Cardiac fibroblast (primary cell): ENCODE data around the gene OVAAL.
A peak's percentile ranks its signal among the peaks of the same experiment; 100 is the strongest.

Experiments used
- DNase-seq, 2 donors: peaks; one replicate each; pipeline versions ENCODE4 v3.0.0 to v3.0.0-alpha.2; 2010; ENCODE audit warnings: low read depth in 2 of 2
- H3K4me3 ChIP-seq, 2 donors: replicated peaks in 1 of 2; 1 replicate in 1 of 2; 2 replicates in 1 of 2; pipeline ENCODE4 v1.5.1; 2011; ENCODE audit warnings: low read depth in 2 of 2, low read length in 2 of 2, mild to moderate bottlenecking in 2 of 2, moderate library complexity in 1 of 2
- TF ChIP-seq, protein P1 (sequence below): IDR thresholded peaks from one replicate; pipeline ENCODE4 v1.5.1; 2011; ENCODE audit warnings: low read depth, mild to moderate bottlenecking, low read length, inconsistent platforms

OVAAL gene

DNA sequence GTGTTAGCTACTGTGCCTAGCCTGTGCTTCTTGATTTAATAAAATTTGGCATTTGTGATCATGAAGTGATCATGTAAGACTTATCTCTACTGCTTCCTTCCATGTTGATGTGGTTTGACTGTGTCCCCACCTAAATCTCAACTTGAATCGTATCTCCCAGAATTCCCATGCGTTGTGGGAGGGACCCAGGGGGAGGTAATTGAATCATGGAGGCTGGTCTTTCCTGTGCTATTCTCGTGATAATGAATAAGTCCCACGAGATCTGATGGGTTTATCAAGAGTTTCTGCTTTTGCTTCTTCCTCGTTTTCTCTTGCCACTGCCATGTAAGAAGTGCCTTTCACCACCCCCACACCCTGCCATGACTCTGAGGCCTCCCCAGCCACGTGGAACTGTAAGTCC lies at the start of gene OVAAL:
TSS of gene OVAAL (plus strand) at position 301 of the 400 bp plus-strand sequence.
- H3K4me3 ChIP-seq: no peak within 1 kb of the TSS
- TF ChIP-seq, protein P1, sequence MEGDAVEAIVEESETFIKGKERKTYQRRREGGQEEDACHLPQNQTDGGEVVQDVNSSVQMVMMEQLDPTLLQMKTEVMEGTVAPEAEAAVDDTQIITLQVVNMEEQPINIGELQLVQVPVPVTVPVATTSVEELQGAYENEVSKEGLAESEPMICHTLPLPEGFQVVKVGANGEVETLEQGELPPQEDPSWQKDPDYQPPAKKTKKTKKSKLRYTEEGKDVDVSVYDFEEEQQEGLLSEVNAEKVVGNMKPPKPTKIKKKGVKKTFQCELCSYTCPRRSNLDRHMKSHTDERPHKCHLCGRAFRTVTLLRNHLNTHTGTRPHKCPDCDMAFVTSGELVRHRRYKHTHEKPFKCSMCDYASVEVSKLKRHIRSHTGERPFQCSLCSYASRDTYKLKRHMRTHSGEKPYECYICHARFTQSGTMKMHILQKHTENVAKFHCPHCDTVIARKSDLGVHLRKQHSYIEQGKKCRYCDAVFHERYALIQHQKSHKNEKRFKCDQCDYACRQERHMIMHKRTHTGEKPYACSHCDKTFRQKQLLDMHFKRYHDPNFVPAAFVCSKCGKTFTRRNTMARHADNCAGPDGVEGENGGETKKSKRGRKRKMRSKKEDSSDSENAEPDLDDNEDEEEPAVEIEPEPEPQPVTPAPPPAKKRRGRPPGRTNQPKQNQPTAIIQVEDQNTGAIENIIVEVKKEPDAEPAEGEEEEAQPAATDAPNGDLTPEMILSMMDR: no peak
- DNase-seq: no peak

- DNase-seq: no peak
- TF ChIP-seq, protein P1: no peak
- no peak overlapping the region for H3K4me3 ChIP-seq
Measured at GRCh38 chr1:180510882-180511281, 47.9 kb upstream of the OVAAL start.

DNA sequence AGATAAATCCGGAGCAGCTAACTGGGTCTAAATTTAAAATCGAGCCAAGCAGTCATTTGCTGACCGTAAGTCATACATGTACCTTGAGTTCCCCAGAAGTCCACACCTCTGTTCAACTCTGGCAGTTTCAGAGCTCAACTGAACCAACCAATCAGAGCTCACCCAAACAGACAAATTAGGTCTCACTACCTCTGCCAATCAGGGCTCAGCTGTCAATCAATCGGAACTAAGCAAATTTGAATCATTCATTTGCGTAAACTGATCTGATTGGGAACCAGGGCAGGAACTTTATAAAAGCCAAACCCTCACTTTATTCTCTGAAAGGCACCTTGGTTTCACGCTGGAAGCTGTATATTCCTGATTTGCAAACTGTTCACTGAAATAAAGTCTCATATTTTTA lies 45.2 kb upstream of the OVAAL start:
- TF ChIP-seq, protein P1: no peak
- no peak for DNase-seq
- no peak overlapping the region for H3K4me3 ChIP-seq

DNA sequence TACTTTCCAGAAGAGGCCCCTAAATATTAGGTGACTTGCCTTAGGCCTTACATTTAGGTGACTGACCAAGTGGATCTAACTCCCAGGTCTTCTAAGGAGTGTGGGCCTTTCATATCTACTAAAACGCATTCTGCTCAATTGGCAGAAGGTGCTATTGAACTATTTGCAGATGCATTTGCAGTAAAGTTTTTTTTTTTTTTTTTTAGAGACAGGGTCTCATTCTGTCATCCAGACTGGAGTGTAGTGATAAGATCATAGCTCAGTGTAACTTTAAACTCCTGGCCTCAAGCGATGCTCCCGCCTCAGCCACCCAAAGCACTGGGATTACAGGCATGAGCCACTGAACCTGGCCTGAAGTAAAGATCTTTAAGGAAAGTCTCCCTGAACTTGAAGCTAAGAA lies 43.4 kb upstream of the OVAAL start:
- no peak for DNase-seq
- no peak overlapping the region for H3K4me3 ChIP-seq
- TF ChIP-seq, protein P1: no peak

DNA sequence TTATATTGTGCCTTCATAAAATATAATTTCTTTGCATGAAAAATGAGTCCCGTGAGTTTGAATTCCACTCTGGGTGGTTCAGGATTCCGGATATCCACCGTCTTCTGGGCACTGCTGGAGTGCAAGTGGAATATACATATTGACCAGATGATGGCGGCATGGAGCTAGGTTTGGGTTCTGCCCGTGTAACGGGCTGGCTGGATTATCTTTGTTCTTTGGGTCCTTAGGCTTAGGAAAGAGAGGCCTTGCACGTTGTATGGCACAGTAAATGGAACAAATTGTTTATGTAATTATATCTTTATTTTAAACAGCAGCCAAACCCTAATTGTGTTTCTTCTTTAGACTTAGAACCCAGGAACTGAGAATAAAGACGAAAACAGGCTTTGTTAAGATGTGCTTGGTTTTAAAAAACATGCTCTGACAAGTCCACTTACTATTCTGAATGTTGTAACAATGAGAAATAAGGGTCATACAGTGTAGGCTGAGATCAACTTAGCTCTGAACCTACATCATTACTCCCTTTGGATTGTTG lies 42.8 kb upstream of the OVAAL start:
- TF ChIP-seq, protein P1: peak; percentile 84
- DNase-seq: peak; percentile 84 to 92
- no peak overlapping the region for H3K4me3 ChIP-seq

DNA sequence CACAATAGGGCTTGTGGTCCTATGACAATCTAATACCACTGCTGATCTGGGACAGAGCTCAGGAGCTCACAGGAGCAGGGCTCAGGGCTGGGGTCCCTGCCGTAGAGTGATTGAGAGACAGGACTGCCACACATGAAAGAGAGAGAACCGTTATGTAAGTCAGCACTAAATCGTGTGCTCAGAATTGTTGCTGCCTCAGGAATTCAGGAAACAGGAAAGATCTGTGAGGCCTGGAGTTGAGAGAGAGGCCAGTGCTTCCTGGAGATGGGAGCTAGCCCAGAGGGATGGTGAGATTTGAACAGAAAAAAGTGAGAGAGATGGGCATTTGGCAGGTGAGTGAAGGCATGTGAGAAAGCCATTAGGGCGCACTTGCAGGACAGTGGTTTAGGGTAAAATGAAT lies 38.9 kb upstream of the OVAAL start:
- H3K4me3 ChIP-seq: no peak overlapping the region
- DNase-seq: no peak
- TF ChIP-seq, protein P1: no peak

GRCh38 chr1:180521474-180522212 lies 37.1 kb upstream of the OVAAL start:
- TF ChIP-seq, protein P1: no peak
- peak; percentile 28 to 52 for DNase-seq
- no peak overlapping the region for H3K4me3 ChIP-seq
